ENCODE data around the gene AMER3. TPM values are rescaled to one million over a fixed set of nuclear protein-coding genes. Genes with fewer than 3 reads are reported as not detected.

Gene AMER3
- total RNA-seq, 1 donor from 2014 or later: 3.9 TPM

GRCh38 chr2:130798472-130799218 lies 43.3 kb downstream of the AMER3 start:
- H3K27ac Mint-ChIP-seq: no peak overlapping the region
- H3K9me3 Mint-ChIP-seq: no peaks in the 10 kb centered on the region
- no peak for TF ChIP-seq CTCF (conservative IDR thresholded peaks at IDR 0.05)
- no peaks in the 10 kb centered on the region for H3K36me3 Mint-ChIP-seq
- H3K4me1 Mint-ChIP-seq (ENCODE audit: unreplicated experiment): peaks cover 4% of the 10 kb centered on the region
- peaks cover 3% of the 10 kb centered on the region for H3K27me3 Mint-ChIP-seq
- peak overlapping the region; percentile 78 for H3K4me3 Mint-ChIP-seq
- peak; percentile 71 for DNase-seq (ENCODE audit: extremely low spot score, unreplicated experiment)

- DNase-seq (ENCODE audit: extremely low spot score, unreplicated experiment): peak; percentile 56
- no peaks in the 10 kb centered on the region for H3K9me3 Mint-ChIP-seq
- no peaks in the 10 kb centered on the region for H3K36me3 Mint-ChIP-seq
- peaks cover 3% of the 10 kb centered on the region for H3K27me3 Mint-ChIP-seq
- H3K4me1 Mint-ChIP-seq (ENCODE audit: unreplicated experiment): peaks cover 4% of the 10 kb centered on the region
- H3K4me3 Mint-ChIP-seq: peak overlapping the region; percentile 78
- H3K27ac Mint-ChIP-seq: no peak overlapping the region
- TF ChIP-seq CTCF (conservative IDR thresholded peaks at IDR 0.05): no peak
These were observed 44.0 kb downstream of the AMER3 start for GRCh38 chr2:130799295-130799694.

GRCh38 chr2:130805613-130806012 lies 50.3 kb downstream of the AMER3 start:
- H3K27me3 Mint-ChIP-seq: peaks cover 3% of the 10 kb centered on the region
- DNase-seq (ENCODE audit: extremely low spot score, unreplicated experiment): peak; percentile 2
- no peak for TF ChIP-seq CTCF (conservative IDR thresholded peaks at IDR 0.05)
- no peaks in the 10 kb centered on the region for H3K9me3 Mint-ChIP-seq
- H3K4me3 Mint-ChIP-seq: no peak overlapping the region
- no peaks in the 10 kb centered on the region for H3K4me1 Mint-ChIP-seq (ENCODE audit: unreplicated experiment)
- no peak overlapping the region for H3K27ac Mint-ChIP-seq
- H3K36me3 Mint-ChIP-seq: no peaks in the 10 kb centered on the region

GRCh38 chr2:130806370-130806769 lies 51.0 kb downstream of the AMER3 start:
- DNase-seq (ENCODE audit: extremely low spot score, unreplicated experiment): peak; percentile 37
- no peaks in the 10 kb centered on the region for H3K4me1 Mint-ChIP-seq (ENCODE audit: unreplicated experiment)
- H3K36me3 Mint-ChIP-seq: no peaks in the 10 kb centered on the region
- no peak overlapping the region for H3K27ac Mint-ChIP-seq
- H3K9me3 Mint-ChIP-seq: no peaks in the 10 kb centered on the region
- TF ChIP-seq CTCF (conservative IDR thresholded peaks at IDR 0.05): no peak
- no peak overlapping the region for H3K4me3 Mint-ChIP-seq
- H3K27me3 Mint-ChIP-seq: peaks cover 7% of the 10 kb centered on the region

GRCh38 chr2:130807659-130808385 lies 52.5 kb downstream of the AMER3 start:
- DNase-seq (ENCODE audit: extremely low spot score, unreplicated experiment): peak; percentile 60
- no peak for TF ChIP-seq CTCF (conservative IDR thresholded peaks at IDR 0.05)
- Mint-ChIP-seq H3K4me1 (ENCODE audit: unreplicated experiment) (no peaks in the 10 kb centered on the region), H3K27ac (no peak overlapping the region), H3K27me3 (peaks cover 7% of the 10 kb centered on the region), H3K36me3 (no peaks in the 10 kb centered on the region), H3K4me3 (no peak overlapping the region), H3K9me3 (no peaks in the 10 kb centered on the region)
